Endothelial cell of umbilical vein (primary cell): ENCODE results near the gene TAS1R1. TPM values are rescaled to one million over a fixed set of nuclear protein-coding genes. Genes with fewer than 3 reads are reported as not detected.

ENCODE experiments used
- BruUV-seq: library from RNA; stranded (reverse); fragments of 400-500 nt; replicated peaks from 2 replicates; lab custom pipeline; 2021; lab: Mats Ljungman, UMichigan
- CTCF ChIA-PET: fragments of 300-600, 350-600 bp; sonication (Branson Sonifier 250); formaldehyde crosslinking; loops from one replicate; lab custom pipeline; 2021; ENCODE audit warnings: antibody characterized with exemption, inconsistent platforms; lab: Charles Lee
- POLR2A ChIA-PET: fragments of 300-600, 350-600 bp; sonication (Branson Sonifier 250); formaldehyde crosslinking; loops from one replicate; lab custom pipeline; 2021; ENCODE audit warnings: antibody characterized with exemption, inconsistent platforms; lab: Charles Lee
- DNase-seq: peaks from one replicate; pipeline ENCODE4 v3.0.0-alpha.2; 2011; ENCODE audit warnings: low read depth, low spot score
- FAIRE-seq: peaks from 2 replicates; lab custom pipeline; 2011; peaks lifted over from hg19 to GRCh38; lab: Jason Lieb, UNC
- H2AFZ ChIP-seq: 2 replicates; pipeline ENCODE4 v1.6.0; 2012; ENCODE audit warnings: low read depth, low read length, control low read depth, inconsistent platforms
- H3K27ac ChIP-seq: 2 replicates; pipeline ENCODE4 v1.5.1; 2011; ENCODE audit warnings: low read depth, mild to moderate bottlenecking, control low read depth, low read length, moderate library complexity; ENCODE audit not compliant: insufficient read depth
- H3K27me3 ChIP-seq, 2 experiments: 2 replicates each; pipeline versions ENCODE4 v1.6.0 to v1.6.1; 2011; ENCODE audit warnings: low read length in 2 of 2, mixed read lengths in 1 of 2; ENCODE audit not compliant: control insufficient read depth in 2 of 2, insufficient read depth in 2 of 2
- H3K36me3 ChIP-seq, 2 experiments: 2 replicates in 1 of 2; 3 replicates in 1 of 2; pipeline ENCODE4 v1.5.1; 2011; ENCODE audit warnings: low read length in 2 of 2, mild to moderate bottlenecking in 1 of 2, moderate library complexity in 1 of 2; ENCODE audit not compliant: control insufficient read depth in 2 of 2, insufficient read depth in 2 of 2; ENCODE audit errors: extremely low read depth in 1 of 2
- H3K4me1 ChIP-seq: 3 replicates; pipeline ENCODE4 v1.5.1; 2011; ENCODE audit warnings: mild to moderate bottlenecking, low read length; ENCODE audit not compliant: control insufficient read depth, insufficient read depth; ENCODE audit errors: extremely low read depth
- H3K4me2 ChIP-seq: 2 replicates; pipeline ENCODE4 v1.6.1; 2011; ENCODE audit warnings: low read length, control low read depth, mixed read lengths; ENCODE audit not compliant: insufficient read depth
- H3K4me3 ChIP-seq, 3 experiments: fragments of 200-600 bp in 1 of 3; sonication (generic), shearing (Covaris generic) in 1 of 3; replicated peaks in 1 of 3; 2 replicates each; pipeline ENCODE4 v1.5.1; 2011 to 2016; ENCODE audit warnings: control low read depth in 3 of 3, low read length in 3 of 3, mild to moderate bottlenecking in 2 of 3, inconsistent platforms in 1 of 3, low read depth in 1 of 3, moderate library complexity in 1 of 3; ENCODE audit not compliant: insufficient read depth in 1 of 3
- H3K79me2 ChIP-seq: 2 replicates; pipeline ENCODE4 v1.6.0; 2012; ENCODE audit warnings: low read length, inconsistent platforms; ENCODE audit not compliant: control insufficient read depth, insufficient read depth
- H3K9ac ChIP-seq: replicated peaks from 2 replicates; pipeline ENCODE3; 2011; ENCODE audit warnings: low read length, control low read depth; ENCODE audit not compliant: insufficient read depth; ENCODE audit errors: extremely low read depth
- H3K9me1 ChIP-seq: replicated peaks from 3 replicates; pipeline ENCODE4 v1.6.0; 2011; ENCODE audit warnings: mild to moderate bottlenecking, low read length; ENCODE audit not compliant: control insufficient read depth, insufficient read depth; ENCODE audit errors: extremely low read depth
- H3K9me3 ChIP-seq: replicated peaks from 2 replicates; pipeline ENCODE4 v1.5.1; 2012; ENCODE audit warnings: low read length, inconsistent platforms; ENCODE audit not compliant: control insufficient read depth, insufficient read depth
- H4K20me1 ChIP-seq: replicated peaks from 2 replicates; pipeline ENCODE3; 2011; ENCODE audit warnings: mild to moderate bottlenecking, low read length; ENCODE audit not compliant: control insufficient read depth, insufficient read depth; ENCODE audit errors: extremely low read depth
- EZH2 ChIP-seq: IDR thresholded peaks from 2 replicates; pipeline ENCODE4 v1.6.1; 2012; ENCODE audit warnings: borderline replicate concordance, low read depth, mild to moderate bottlenecking, moderate library complexity, low read length, inconsistent platforms; ENCODE audit not compliant: severe bottlenecking
- FOS ChIP-seq: IDR thresholded peaks from 2 replicates; pipeline ENCODE4 v1.6.1; 2011; ENCODE audit warnings: mild to moderate bottlenecking, low read length, moderate library complexity, borderline replicate concordance; ENCODE audit not compliant: insufficient read depth
- JUN ChIP-seq: IDR thresholded peaks from 2 replicates; pipeline ENCODE4 v1.6.1; 2011; ENCODE audit warnings: borderline replicate concordance, low read depth; ENCODE audit not compliant: insufficient read length, insufficient read depth
- MAX ChIP-seq: IDR thresholded peaks from 2 replicates; pipeline ENCODE4 v1.6.1; 2011; ENCODE audit not compliant: insufficient read depth, insufficient read length
- MYC ChIP-seq: IDR thresholded peaks from one replicate; pipeline ENCODE4 v1.6.1; 2011; ENCODE audit warnings: mild to moderate bottlenecking, low read depth, low read length
- POLR2A ChIP-seq: IDR thresholded peaks from 2 replicates; pipeline ENCODE4 v1.6.1; 2012; ENCODE audit warnings: low read depth, mild to moderate bottlenecking, control low read depth, low read length
- POLR2AphosphoS5 ChIP-seq: IDR thresholded peaks from 2 replicates; pipeline ENCODE4 v1.6.1; 2012; ENCODE audit warnings: low read depth, mild to moderate bottlenecking, control low read depth, low read length, moderate library complexity; ENCODE audit not compliant: insufficient read depth
- dilution Hi-C: fragments of 300-500 bp; cut with MboI; formaldehyde crosslinking; loops from one replicate; pipeline ENCODE4 v1.15.0; 2019; ENCODE audit warnings: low sequenced_read_pairs; ENCODE audit not compliant: extremely low pct_ligation_motif_present
- intact Hi-C: fragments of 100-400 bp; cut with micrococcal nuclease; formaldehyde crosslinking; loops from one replicate; pipeline ENCODE4 v1.10.0; 2022
- polyA plus RNA-seq, 4 experiments: library from polyadenylated mRNA; depleted of rRNA in 3 of 4; stranded (reverse) in 3 of 4; unstranded in 1 of 4; fragments of >200 nt; gene quantifications; 2 replicates each; pipeline versions ENCODE4 v1.2.1 to v1.2.3, GENCODE V29; 2011 to 2012; ENCODE audit warnings: missing spikeins in 1 of 4
- total RNA-seq: library from RNA; stranded (reverse); gene quantifications from 2 replicates; pipeline ENCODE4 v1.2.3, GENCODE V29; 2021
- TF ChIP-seq, protein P1 (sequence below), 2 donors: IDR thresholded peaks; 1 replicate in 1 of 2; 2 replicates in 1 of 2; pipeline ENCODE4 v1.5.1; 2011; ENCODE audit warnings: low read length in 2 of 2, mild to moderate bottlenecking in 2 of 2, moderate library complexity in 2 of 2, control low read depth in 1 of 2, inconsistent platforms in 1 of 2, low read depth in 1 of 2; ENCODE audit not compliant: insufficient read depth in 1 of 2; ENCODE audit errors: extremely low read depth in 1 of 2

Gene TAS1R1
- total and polyA plus RNA-seq, 2 donors (not counting 3 experiments of a cell fraction or from before 2014, with no cell fraction given): not detected

GRCh38 chr1:6508816-6509189, 46.3 kb upstream of the TAS1R1 start:
- intact Hi-C loops (no loop called here), dilution Hi-C loops (no loop called here)
- Histone ChIP-seq H3K9me3 (no peaks in the 10 kb centered on the region), H3K4me2 (no peak overlapping the region), H3K9ac (no peak overlapping the region), H3K9me1 (no peaks in the 10 kb centered on the region), H3K4me3 (no peak overlapping the region), H2AFZ (no peak overlapping the region), H4K20me1 (no peaks in the 10 kb centered on the region), H3K27me3 (no peaks in the 10 kb centered on the region), H3K36me3 (no peaks in the 10 kb centered on the region), H3K4me1 (no peaks in the 10 kb centered on the region), H3K79me2 (no peaks in the 10 kb centered on the region), H3K27ac (no peak overlapping the region)
- no peak for FAIRE-seq
- no TSS peak for BruUV-seq
- POLR2A ChIA-PET: no interaction called here
- DNase-seq: no peak
- CTCF ChIA-PET: interaction anchor here (1.5 kb wide), 1 partner anchor 14 kb away, joined by 9 read pairs; no protein-coding TSS in a partner anchor
- TF ChIP-seq JUN (no peak), POLR2A (no peak)

- H3K9me1 ChIP-seq: no peaks in the 10 kb centered on the region
- no peak overlapping the region for H3K4me2 ChIP-seq
- H3K9me3 ChIP-seq: no peaks in the 10 kb centered on the region
- POLR2A ChIA-PET: no interaction called here
- no peaks in the 10 kb centered on the region for H3K36me3 ChIP-seq
- FAIRE-seq (no peak), DNase-seq (no peak)
- dilution Hi-C loops (no loop called here), intact Hi-C loops (no loop called here)
- H3K4me3 ChIP-seq: no peak overlapping the region
- H2AFZ ChIP-seq: no peak overlapping the region
- BruUV-seq: no TSS peak
- CTCF ChIA-PET: interaction anchor here (1.0 to 1.5 kb wide), 3 partner anchors 13 to 137 kb away, joined by 3 to 9 read pairs (median 4); no protein-coding TSS in a partner anchor
- H3K27ac ChIP-seq: no peak overlapping the region
- H3K4me1 ChIP-seq: no peaks in the 10 kb centered on the region
- no peak for TF ChIP-seq JUN
- TF ChIP-seq POLR2AphosphoS5: no peak
- TF ChIP-seq FOS: no peak
- TF ChIP-seq MAX: no peak
- TF ChIP-seq MYC: no peak
- TF ChIP-seq EZH2: no peak
- TF ChIP-seq, protein P1, sequence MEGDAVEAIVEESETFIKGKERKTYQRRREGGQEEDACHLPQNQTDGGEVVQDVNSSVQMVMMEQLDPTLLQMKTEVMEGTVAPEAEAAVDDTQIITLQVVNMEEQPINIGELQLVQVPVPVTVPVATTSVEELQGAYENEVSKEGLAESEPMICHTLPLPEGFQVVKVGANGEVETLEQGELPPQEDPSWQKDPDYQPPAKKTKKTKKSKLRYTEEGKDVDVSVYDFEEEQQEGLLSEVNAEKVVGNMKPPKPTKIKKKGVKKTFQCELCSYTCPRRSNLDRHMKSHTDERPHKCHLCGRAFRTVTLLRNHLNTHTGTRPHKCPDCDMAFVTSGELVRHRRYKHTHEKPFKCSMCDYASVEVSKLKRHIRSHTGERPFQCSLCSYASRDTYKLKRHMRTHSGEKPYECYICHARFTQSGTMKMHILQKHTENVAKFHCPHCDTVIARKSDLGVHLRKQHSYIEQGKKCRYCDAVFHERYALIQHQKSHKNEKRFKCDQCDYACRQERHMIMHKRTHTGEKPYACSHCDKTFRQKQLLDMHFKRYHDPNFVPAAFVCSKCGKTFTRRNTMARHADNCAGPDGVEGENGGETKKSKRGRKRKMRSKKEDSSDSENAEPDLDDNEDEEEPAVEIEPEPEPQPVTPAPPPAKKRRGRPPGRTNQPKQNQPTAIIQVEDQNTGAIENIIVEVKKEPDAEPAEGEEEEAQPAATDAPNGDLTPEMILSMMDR (IDR thresholded peaks at IDR 0.05; ENCODE audit: extremely low read depth in 1 of 2, insufficient read depth in 1 of 2, low read depth in 1 of 2, low read length in 2 of 2): no peak
- TF ChIP-seq POLR2A: no peak
- H3K79me2 ChIP-seq: no peaks in the 10 kb centered on the region
- H4K20me1 ChIP-seq: no peaks in the 10 kb centered on the region
- no peaks in the 10 kb centered on the region for H3K27me3 ChIP-seq
- H3K9ac ChIP-seq: no peak overlapping the region
Measured at GRCh38 chr1:6509220-6509918, 45.7 kb upstream of the TAS1R1 start.
